Ishikawa (cell line): ENCODE measurements around the gene CCDC177.

ENCODE experiments used
- CEBPB ChIP-seq: IDR thresholded peaks from 2 replicates; pipeline ENCODE4 v1.6.1; 2012
- CREB1 ChIP-seq: IDR thresholded peaks from 2 replicates; pipeline ENCODE4 v1.6.1; 2012; ENCODE audit warnings: low read depth
- EGR1 ChIP-seq: IDR thresholded peaks from 2 replicates; pipeline ENCODE4 v1.6.1; 2012
- EP300 ChIP-seq: IDR thresholded peaks from 2 replicates; pipeline ENCODE4 v1.6.1; 2012; ENCODE audit warnings: borderline replicate concordance
- FOXM1 ChIP-seq: IDR thresholded peaks from 2 replicates; pipeline ENCODE4 v1.6.1; 2012; ENCODE audit warnings: low read depth, borderline replicate concordance
- MAX ChIP-seq: IDR thresholded peaks from 2 replicates; pipeline ENCODE4 v1.6.1; 2012
- NFIC ChIP-seq: IDR thresholded peaks from 2 replicates; pipeline ENCODE4 v1.6.1; 2012
- RAD21 ChIP-seq: IDR thresholded peaks from 2 replicates; pipeline ENCODE4 v1.6.1; 2012; ENCODE audit warnings: low read depth
- REST ChIP-seq: IDR thresholded peaks from 2 replicates; pipeline ENCODE4 v1.6.1; 2012; ENCODE audit warnings: low read depth, mild to moderate bottlenecking
- TAF1 ChIP-seq: IDR thresholded peaks from 2 replicates; pipeline ENCODE4 v1.6.1; 2012; ENCODE audit warnings: low read depth, mild to moderate bottlenecking
- TCF12 ChIP-seq: IDR thresholded peaks from 2 replicates; pipeline ENCODE4 v1.6.1; 2012; ENCODE audit warnings: low read depth
- TEAD4 ChIP-seq: IDR thresholded peaks from 2 replicates; pipeline ENCODE4 v1.6.1; 2012
- YY1 ChIP-seq: IDR thresholded peaks from 2 replicates; pipeline ENCODE4 v1.6.1; 2012; ENCODE audit warnings: low read depth
- ZBTB7A ChIP-seq: IDR thresholded peaks from 2 replicates; pipeline ENCODE4 v1.6.1; 2012; ENCODE audit warnings: low read depth
- TF ChIP-seq, protein P1 (sequence below): IDR thresholded peaks from 2 replicates; pipeline ENCODE4 v1.6.1; 2012

The CCDC177 gene

GRCh38 chr14:69594846-69595245 lies 20.2 kb upstream of the CCDC177 start:
- no peak for TF ChIP-seq ZBTB7A
- no peak for TF ChIP-seq MAX

- TF ChIP-seq RAD21 (no peak), YY1 (no peak), MAX (no peak), TEAD4 (no peak), NFIC (no peak), CEBPB (no peak), EGR1 (no peak), CREB1 (no peak), ZBTB7A (no peak), REST (no peak), TAF1 (no peak), EP300 (no peak), FOXM1 (no peak), TCF12 (no peak)
- TF ChIP-seq, protein P1, sequence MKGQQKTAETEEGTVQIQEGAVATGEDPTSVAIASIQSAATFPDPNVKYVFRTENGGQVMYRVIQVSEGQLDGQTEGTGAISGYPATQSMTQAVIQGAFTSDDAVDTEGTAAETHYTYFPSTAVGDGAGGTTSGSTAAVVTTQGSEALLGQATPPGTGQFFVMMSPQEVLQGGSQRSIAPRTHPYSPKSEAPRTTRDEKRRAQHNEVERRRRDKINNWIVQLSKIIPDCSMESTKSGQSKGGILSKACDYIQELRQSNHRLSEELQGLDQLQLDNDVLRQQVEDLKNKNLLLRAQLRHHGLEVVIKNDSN, result no peak
Observed at GRCh38 chr14:69593018-69593677, 18.5 kb upstream of the CCDC177 start.

DNA sequence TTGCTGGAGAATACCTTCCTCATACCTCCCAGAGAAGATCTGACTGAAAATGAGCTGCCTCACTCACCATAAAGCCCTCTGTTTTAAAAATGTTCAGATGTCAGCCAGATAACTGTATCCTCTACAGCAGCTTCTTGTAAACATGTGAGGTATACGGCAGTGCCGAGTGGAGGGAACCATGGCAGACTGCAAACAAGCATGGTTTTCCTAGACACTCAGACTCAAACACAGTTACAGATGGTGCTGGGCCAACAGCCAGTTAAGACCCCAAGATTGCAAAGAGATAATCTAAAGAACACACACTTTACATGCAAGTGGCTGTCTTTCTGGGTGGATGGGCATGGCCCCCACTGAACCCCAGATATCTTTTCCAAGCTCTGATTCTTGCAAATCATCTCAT lies 16.6 kb upstream of the CCDC177 start:
- TF ChIP-seq EGR1, result no peak
- TF ChIP-seq EP300, result no peak
- TF ChIP-seq YY1, result no peak

DNA sequence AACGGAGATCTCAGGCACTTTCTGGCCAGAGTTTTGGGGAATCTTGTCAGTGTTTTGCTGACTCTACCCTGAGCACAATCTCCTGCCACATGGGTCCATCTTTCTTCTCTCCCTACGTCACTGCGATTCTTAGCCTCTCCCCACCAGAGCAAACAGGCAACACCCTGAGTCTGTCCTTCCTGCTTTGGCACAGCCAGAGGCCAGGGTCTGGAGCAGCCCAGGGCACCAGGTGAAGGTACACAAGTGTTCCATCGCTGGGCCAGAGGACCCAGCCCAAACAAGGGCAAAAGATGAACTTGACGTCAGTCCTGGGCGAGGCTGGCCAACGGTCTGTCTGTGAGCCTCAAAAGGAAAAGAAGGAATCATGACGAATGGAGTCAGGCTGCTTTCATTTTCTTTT lies 12.7 kb upstream of the CCDC177 start:
- TF ChIP-seq EP300 (no peak), TEAD4 (no peak), NFIC (no peak), EGR1 (no peak), MAX (no peak), YY1 (no peak), RAD21 (no peak), ZBTB7A (no peak), FOXM1 (no peak), TAF1 (no peak), CEBPB (no peak), CREB1 (no peak), TCF12 (no peak)
- TF ChIP-seq, protein P1, result no peak

DNA sequence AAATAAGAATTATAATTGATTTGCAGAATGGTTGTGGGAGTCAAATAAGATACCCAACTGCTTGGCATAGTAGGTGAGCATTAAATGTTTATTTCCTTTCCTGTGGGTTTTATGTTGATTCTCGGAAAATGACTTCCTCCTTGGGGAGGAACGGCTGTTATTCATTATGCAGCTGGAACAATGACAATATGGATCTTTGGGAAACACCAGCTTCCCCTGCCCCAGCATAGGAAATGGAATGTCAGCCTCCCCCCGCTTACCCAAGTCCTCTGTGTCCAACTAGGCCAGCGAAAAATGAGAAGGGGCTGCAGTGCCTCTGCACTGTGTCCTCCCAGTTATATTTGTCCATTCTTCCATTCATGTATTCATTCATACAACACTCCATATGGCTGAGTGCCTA lies 11.7 kb upstream of the CCDC177 start:
- TF ChIP-seq CREB1 (no peak), ZBTB7A (no peak), FOXM1 (no peak), EP300 (no peak), MAX (no peak), NFIC (no peak), CEBPB (no peak), TEAD4 (no peak), RAD21 (no peak), REST (no peak), EGR1 (no peak), YY1 (no peak), TAF1 (no peak), TCF12 (no peak)
- TF ChIP-seq, protein P1, result no peak
